HG02970 (cell line): ENCODE data around the gene CABLES1.
"Not testable (repeated sequence)": the region's sequence is repeated elsewhere in the genome, so short reads cannot be mapped to it uniquely, and the experiment has no call there.

Experiments
- ATAC-seq: cut with Tn5 transposase; IDR thresholded peaks from one replicate; pipeline ENCODE4 v1.9.1; 2021; ENCODE audit warnings: mild to moderate bottlenecking, moderate library complexity, moderate number of reproducible peaks; ENCODE audit not compliant: unreplicated experiment, low FRiP score

CABLES1 gene

DNA sequence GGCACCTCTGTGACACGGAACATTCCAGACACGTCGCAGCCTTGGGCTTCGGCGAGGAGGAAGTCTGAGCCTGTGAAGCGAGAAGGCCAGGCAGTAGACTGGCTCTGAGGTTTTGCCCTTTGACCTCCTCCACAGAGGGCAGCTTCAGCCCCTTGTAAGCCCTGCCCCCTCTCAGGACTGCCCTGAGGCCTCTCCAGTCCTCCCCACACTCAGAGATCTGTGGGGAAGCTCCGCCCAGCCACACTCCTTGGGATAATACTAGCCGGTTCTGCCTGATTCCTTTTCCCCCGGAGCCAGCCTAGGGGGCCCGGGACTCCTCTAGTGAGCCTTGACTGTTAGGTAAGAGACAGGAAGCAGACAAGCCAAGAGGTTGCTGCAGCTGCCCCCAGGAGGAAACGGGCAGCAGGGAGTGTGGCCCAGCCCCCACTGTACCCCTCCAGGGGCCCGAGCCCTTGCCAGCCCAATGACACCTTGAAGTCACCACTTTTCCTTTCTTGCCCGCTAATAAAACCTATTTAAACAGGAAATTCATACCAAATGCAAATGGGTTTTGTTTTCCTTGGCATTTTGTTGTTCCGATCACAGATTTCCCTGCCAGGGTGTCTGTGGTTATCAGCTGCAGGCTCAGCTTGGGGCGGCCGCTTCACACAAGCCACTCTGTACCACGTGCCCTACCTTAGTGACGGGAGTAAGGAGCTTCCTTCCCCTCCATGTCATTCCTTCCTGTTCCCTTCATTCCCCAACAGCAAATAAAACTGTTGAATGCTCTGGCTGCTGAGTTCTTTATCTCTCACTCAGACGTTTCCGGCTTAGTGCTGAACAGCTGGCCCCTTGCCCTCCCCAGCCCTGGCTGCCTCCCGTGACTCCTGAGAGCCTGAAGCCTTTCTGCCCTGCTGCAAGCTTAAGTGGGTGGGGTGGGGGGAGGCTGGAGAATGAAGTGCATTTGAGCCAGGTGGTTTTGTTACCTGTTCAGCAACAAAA is 124.7 kb downstream of the CABLES1 start:
- ATAC-seq: no peak

DNA sequence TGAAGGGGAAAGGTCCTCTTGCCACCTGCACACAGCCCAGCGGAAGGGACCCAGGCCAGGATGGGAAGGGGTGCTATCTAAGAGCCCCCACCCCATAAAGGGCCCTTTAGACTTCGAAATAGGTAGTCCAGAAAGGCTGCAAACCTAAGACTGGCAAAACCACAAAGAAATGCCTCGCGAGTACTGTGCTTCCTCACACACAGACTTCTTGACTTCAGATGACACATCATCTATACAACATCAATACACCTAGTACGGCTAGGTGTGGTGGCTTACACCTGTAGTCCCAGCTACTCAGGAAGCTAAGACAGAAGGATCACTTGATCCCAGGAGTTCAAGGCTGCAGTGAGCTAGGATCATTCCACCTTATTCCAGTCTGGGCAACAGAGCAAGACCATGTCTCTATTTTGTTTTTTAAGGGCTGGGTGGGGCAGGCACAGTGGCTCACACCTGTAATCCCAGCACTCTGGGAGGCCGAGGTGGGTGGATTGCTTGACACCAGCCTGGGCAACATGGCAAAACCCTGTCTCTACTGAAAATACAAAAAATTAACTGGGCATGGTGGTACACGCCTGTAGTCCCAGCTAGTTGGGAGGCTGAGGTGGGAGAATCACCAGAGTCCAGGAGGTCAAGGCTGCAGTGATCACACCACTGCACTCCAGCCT is 125.8 kb downstream of the CABLES1 start:
- no peak for ATAC-seq

DNA sequence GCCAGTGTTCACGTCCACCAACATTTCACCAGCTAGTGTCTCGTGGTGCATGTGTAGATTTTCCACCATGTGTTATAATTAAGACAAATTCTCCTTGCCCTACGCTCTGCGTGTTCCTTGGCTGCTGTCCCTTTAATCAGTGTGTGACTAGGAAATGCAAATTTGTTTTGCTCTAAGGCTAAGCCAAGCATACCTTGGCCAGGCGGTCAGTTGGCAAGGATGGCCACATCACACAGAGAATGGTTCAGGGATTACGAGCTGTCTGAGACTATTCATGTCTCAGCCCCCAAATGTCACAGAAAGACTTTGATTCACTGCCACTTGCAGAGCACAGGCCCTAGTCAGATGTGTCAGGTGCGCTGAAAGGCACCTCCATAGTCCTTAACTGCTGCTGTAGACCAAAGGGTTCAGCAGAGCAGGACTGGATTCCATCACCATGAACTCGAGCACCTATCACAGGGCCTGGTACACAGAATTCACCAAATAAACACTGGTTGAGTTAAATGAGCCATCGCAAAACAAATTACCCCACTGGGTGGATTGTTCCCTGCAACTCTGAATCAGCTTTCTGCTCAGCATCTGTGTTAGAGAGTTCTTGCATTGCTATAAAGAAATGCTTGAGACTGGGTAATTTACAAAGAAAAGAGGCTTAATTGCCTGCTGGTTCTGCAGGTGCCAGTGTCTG is 128.4 kb downstream of the CABLES1 start:
- no peak for ATAC-seq

DNA sequence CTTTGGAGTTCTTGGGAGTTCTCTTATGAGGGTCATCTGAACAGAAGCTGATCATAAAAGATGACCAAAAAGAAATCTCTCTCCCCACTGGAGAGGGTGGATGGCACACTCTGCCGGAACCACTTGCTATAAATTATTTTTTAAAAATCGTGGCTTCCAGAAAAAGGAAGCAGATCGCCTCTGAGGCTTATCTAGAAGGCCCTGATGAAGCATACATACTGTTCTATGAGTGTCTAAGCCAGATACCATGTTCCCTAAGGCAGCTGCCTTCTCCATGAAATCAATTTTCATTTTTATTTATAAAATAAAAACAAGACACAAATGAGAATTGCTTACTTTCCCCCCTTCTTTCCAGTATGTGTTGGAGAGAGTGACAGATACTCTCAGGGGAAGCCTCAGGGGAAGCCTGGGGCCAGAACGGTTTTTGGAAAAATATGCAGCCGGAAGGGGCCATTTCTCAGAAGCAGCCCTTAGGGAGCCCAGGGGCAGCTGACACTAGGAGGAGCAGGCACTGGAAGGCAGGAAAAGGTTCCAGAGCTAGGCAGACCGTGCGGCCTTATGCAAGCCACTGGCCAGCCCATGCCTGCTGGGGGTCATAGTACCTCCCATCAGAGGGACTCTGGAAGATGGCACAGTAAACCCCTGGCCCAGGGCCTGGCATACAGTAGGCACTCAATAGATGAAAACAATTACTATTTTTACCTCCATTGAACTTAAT is 130.6 kb downstream of the CABLES1 start:
- no peak for ATAC-seq

DNA sequence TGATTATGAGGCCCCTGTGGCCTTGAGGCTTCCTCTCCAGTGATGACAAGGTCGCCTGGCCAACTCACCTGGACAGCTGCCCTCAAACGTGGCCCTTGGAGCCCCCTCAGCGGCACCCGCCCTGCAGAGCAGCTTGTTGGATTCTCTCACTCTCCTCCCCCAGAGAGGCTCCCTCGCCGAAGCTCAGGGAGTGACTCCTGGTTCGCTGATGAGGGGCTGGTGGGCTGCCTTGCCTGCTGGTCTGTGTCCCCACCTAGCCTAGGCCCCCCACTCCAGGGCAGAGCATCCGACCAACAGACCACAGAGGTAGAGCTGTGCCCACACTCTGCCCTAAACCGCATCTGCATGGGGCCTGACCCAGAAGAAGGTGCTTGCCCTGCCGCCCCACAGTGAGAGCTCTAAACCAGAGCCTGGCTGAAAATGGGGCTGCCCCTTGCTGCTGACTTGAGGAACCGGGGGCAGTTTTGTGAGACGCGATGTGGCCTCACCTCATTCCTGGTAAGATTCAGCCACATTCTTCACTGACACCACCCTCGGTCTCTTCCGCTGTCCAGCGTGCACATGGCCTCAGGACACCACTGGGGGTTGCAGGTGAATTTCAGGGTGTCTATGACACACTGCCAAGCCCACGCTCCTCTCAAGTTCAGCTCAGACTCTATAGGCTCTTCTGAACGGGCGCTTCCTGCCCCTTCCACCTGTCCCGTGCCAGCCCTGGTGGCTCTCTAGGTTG is 131.6 kb downstream of the CABLES1 start:
- no peak for ATAC-seq

DNA sequence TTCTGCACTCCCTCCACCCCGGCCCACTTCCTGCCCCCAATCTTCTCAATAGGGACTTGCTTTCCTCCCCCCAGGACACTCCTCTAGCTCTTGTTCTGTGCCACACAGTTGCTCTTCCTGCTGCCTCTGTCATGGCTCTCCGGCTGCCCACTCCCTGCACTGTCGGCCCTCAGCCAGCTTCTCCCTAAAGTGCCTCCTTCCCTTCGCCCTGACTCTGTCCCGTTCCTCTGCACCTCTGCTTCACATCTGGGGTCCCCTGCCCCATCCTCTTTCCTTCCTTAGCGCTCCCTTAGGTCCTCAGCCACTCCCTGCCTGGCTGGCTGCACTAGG is 132.1 kb downstream of the CABLES1 start:
- no peak for ATAC-seq

DNA sequence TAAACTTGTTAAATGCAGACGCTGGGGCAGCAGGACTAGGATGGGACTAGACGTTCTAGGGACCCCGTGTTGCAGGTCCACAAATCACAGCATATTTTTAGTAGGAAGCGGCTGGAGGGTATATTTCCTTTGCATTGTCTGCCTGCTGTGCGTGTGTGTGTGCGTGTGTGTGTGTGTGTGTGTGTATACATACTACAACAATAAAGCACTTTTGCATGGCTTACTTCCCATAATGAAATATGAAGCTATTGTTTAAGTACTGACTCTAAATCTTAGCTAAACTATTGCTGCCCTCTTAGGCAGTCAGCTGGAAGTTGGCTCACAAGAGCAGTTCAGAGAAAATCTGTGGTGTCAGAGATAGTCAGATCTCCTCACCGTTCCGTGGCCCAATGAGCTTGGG is 133.4 kb downstream of the CABLES1 start:
- no peak for ATAC-seq

DNA sequence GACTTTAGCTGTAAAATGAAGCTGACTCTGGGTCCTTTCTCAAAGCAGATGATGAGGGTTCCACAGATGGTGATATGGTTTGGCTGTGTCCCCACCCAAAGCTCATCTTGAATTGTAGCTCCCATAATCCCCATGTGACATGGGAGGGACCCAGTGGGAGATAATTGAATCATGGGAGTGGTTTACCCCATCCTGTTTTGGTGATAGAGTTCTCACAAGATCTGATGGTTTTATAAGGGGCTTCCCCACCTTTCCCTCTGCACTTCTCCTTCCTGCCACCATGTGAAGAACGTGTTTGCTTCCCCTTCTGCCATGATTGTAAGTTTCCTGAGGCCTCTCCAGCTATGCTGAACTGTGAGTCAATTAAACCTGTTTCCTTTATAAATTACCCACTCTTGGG is 133.8 kb downstream of the CABLES1 start:
- ATAC-seq: not testable (repeated sequence)

DNA sequence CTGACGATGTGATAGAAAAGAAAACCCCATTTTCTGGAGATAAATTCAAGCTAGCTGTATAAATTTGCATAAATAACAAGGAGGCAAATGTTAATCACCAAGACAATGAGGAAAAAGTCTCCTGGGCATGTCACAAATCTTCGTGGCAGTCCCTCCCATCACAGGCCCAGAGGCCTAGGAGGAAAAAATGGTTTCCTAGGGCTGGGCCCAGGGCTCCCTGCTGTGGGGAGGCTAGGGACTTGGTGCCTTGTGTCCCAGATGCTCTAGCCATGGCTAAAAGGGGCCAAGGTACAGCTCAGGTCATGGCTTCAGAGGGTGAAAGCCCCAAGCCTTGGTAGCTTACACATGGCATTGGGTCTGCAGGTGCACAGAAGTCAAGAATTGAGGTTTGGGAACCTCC is 134.6 kb downstream of the CABLES1 start:
- no peak for ATAC-seq

DNA sequence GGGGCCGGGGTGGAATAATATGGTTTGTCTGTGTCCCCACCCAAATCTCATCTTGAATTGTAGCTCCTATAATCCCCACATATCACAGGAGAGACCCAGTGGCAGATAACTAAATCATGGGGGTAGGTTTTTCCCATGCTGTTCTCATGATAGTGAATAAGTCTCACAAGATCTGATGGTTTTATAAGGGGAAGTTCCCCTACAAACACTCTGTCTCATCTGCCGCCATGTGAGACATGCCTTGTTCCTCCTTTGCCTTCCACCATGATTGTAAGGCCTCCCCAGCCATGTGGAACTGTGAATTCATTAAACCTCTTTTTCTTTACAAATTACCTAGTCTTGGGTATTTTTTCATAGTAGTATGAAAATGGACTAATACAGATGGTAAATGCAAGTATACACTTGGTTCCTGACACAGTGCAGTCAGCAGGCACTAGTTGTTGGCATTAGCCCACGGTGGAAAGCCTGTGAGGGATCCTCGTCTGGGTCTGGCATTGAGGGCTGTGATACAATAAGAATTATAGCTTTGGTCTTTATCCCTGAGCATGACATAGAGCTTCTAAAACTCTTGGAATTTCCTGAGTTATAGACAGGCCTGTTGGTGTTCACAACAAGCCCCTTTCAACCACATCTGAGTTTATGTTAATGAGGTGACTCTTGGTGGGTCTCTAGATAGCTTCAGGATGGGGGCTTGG is 135.8 kb downstream of the CABLES1 start:
- ATAC-seq: no peak

DNA sequence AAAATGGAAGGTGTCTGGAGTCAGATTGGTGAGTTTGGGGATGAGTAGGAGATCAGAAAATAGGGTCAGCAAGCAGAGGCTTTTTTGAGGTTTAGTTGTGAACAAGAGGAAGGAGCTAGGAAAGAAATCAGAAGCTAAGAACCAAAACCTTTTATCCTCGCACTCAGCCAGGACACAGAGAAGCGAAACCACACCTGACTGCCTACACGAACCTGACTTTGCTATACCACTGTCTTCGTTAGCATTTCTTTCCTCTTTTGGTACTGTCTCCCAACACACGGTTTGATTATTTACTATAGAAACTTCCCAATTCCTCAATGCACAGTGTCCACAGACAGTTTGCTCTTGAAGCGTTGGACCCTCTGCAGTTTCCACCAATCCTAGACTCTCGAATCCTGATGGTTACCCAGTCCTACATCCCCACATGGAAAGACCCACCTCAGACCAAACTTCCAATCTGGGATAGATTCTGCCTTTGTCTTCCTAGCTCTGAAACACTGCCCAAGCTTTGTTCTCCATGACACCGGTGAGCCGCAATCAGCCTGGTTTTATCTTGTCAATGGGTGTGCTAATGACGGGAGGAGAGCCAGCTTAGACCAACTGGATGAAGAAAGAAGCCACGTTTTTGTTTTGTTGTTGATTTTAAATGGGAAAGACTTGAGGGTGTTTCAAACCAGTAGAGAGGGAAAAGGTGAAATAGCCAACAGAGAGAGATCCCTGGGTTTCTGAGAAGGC is 137.4 kb downstream of the CABLES1 start:
- no peak for ATAC-seq

DNA sequence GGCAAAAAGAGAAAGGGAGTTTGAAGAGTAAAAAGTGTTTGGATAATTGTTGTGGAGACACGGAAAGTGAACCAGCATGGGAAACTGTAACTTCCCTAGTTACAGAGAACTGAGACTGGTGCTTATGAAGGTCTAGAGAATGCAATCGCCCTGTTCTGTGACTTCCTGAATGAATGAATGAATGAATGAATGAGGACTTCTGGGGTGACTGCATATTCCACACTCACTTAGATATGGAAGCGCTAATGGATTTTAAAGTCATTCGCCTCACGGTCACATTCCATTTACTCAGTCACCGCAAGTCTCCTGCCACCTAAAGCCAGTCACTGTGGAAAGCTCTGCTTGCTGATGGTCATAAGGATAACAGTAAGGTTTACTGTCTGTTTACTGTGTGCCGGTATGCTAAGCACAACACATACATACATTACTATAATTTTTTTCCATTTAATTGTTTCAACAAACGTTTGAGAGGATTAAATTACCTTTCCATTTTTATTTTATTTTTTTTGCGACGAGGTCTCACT is 138.2 kb downstream of the CABLES1 start:
- ATAC-seq: no peak

DNA sequence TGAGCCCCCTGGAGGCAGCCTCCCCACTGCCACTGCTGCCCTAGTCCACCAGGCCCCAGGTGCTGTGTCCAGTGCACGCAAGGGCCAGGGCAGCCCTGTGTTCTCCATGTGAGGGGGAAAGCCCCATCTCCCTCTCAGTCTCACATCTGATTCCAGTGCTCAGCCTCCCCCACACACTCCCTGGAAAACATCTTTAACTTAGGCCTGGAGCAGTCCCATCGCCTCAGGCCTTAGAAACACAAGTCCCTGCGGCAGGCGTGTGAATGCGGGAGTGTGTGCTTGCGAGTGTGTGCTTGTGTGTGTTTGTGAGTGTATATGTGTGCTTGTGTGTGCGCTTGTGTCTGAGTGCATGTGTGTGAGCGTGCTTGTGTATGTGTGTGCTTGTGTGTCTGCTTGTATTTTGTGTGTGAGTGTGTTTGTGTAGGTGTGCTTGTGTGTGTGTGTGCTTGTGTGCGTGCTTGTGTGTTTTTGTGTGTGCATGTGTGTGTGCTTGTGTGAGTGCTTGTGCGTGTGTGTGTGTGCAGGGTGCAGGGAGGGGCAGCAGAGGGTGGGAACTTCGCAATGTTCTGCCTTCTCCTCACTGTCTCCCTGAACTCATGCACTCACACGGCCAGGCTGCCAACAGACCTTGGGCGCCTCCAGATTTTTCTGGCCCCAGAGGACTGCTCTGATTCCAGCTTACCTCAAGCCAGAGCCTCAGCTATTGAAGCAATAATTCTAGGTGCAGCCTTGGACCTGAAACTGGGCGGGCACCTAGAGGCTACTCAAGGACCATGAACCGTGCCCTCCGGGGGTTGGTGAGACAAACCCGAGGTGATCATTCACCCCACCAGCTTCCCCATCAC is 139.6 kb downstream of the CABLES1 start:
- ATAC-seq: no peak

DNA sequence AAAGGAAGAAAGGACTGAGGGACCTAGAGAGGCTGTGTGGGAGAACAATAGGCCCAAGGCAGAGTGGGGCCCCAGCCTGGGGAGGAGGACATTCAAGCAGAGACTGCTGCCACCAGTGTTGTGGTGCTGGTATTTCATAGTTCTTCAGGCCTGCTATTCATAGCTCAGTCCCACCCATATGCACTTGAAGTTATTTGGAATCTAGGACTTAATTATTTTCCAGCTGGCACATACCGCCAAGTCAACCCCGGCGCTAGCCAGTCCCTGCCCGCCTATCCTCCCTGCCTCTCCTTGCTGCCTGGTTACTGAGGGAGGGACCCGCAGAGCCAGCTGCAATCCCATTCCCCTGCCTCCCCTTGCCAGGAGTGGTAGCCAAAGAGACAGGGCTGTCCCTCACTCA is 141.2 kb downstream of the CABLES1 start:
- ATAC-seq: no peak

DNA sequence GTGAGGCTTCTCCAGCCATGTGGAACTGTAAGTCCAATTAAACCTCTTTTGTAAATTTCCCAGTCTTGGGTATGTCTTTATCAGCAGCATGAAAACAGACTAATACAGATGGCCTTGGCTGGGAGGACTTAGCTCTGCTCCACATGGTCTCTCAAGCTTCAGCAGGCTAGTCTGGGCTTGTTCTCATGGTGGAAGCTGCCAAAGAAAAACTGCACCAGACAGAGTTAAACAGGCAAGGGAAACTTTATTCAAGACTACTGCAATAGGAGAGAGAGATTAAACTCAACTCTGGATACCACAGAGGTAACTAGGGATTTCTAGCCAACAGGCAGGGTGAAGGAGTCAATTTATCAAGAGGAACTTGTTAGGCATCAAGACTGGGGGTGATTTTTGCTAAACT is 142.1 kb downstream of the CABLES1 start:
- ATAC-seq: no peak

DNA sequence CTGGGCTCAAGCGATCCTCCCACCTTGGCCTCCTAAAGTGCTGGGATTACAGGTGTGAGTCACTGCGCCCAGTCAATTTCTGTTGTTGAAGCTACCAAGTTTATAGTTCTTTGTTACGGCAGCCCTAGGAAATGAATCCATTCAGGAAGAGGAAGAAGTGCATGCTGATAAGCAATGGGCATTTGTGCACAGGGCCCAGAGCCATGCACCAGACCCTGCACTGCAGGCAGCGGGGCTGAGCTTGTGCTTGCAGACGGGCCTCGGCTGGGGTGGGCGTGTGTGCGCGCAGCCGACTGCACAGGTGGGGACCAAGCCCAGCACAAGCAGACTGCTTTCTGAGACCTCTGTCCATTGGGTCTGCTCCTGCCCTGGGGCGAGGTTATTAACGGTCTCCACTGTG is 144.6 kb downstream of the CABLES1 start:
- ATAC-seq: no peak

DNA sequence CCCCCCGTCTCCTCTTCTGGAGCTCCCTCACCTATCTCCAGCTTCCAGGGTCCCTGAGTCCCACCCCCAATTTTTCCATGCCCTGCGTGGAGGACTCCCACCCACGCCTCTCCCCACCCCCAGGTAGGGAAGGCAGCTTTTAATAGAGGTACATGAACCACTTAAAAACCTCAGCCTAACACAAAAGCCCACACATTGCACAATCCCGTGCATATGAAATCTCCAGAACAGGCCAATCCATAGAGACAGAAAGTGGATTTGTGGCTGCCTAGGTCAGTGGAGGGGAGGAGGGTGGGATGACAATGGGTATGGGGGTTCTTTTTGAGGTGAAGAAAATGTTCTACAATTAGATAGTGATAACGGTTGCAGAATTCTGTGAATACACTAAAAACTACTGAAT is 145.6 kb downstream of the CABLES1 start:
- ATAC-seq: no peak
